ENCODE measurements around the gene TNFRSF4. TPM values are rescaled to one million over a fixed set of nuclear protein-coding genes. Genes with fewer than 3 reads are reported as not detected.

TNFRSF4 gene
- total and polyA plus RNA-seq, 2 of the 13 experiments (the other 11 are each of a cell fraction or from before 2014, with no cell fraction given), result not detected

DNA sequence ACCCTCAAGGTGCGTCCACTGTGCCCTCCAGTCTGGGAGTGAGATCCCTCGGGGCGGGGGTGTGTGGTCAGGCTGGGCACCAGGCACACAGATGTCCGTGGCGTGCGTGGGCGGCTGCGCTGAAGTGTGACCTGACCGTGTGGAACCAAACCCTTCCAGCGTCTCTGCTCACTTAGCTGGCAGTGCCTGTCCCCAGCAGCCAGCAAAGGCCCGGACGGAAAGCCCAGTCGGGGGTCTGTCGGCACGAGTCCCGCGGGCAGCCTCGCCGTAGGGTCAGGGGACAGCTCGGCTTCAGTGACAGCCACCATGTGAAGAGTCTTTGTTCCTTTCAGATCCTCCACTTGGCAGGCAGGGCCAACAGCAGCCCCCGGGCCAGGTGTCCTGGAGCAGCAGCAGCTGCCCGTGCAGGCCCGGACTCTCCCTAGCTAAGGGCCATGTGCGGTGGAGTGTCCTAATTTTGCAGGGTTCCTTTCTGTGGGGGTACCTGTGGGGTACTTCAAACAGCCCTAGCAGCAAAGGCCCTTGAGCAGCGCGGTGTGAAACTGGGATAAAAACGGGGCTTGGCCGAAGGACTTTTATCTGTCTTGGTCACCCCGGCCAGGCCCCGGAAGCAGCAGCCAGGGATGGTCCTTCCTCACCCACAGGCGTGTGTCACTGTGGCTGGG, 28.7 kb downstream of the TNFRSF4 start (continued):
- TF ChIP-seq, protein P1, sequence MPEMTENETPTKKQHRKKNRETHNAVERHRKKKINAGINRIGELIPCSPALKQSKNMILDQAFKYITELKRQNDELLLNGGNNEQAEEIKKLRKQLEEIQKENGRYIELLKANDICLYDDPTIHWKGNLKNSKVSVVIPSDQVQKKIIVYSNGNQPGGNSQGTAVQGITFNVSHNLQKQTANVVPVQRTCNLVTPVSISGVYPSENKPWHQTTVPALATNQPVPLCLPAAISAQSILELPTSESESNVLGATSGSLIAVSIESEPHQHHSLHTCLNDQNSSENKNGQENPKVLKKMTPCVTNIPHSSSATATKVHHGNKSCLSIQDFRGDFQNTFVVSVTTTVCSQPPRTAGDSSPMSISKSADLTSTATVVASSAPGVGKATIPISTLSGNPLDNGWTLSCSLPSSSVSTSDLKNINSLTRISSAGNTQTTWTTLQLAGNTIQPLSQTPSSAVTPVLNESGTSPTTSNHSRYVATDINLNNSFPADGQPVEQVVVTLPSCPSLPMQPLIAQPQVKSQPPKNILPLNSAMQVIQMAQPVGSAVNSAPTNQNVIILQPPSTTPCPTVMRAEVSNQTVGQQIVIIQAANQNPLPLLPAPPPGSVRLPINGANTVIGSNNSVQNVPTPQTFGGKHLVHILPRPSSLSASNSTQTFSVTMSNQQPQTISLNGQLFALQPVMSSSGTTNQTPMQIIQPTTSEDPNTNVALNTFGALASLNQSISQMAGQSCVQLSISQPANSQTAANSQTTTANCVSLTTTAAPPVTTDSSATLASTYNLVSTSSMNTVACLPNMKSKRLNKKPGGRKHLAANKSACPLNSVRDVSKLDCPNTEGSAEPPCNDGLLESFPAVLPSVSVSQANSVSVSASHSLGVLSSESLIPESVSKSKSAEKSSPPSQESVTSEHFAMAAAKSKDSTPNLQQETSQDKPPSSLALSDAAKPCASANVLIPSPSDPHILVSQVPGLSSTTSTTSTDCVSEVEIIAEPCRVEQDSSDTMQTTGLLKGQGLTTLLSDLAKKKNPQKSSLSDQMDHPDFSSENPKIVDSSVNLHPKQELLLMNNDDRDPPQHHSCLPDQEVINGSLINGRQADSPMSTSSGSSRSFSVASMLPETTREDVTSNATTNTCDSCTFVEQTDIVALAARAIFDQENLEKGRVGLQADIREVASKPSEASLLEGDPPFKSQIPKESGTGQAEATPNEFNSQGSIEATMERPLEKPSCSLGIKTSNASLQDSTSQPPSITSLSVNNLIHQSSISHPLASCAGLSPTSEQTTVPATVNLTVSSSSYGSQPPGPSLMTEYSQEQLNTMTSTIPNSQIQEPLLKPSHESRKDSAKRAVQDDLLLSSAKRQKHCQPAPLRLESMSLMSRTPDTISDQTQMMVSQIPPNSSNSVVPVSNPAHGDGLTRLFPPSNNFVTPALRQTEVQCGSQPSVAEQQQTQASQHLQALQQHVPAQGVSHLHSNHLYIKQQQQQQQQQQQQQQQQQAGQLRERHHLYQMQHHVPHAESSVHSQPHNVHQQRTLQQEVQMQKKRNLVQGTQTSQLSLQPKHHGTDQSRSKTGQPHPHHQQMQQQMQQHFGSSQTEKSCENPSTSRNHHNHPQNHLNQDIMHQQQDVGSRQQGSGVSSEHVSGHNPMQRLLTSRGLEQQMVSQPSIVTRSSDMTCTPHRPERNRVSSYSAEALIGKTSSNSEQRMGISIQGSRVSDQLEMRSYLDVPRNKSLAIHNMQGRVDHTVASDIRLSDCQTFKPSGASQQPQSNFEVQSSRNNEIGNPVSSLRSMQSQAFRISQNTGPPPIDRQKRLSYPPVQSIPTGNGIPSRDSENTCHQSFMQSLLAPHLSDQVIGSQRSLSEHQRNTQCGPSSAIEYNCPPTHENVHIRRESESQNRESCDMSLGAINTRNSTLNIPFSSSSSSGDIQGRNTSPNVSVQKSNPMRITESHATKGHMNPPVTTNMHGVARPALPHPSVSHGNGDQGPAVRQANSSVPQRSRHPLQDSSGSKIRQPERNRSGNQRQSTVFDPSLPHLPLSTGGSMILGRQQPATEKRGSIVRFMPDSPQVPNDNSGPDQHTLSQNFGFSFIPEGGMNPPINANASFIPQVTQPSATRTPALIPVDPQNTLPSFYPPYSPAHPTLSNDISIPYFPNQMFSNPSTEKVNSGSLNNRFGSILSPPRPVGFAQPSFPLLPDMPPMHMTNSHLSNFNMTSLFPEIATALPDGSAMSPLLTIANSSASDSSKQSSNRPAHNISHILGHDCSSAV (CRISPR knock-in tag; IDR thresholded peaks at IDR 0.05; ENCODE audit: borderline replicate concordance), result no peak
- TF ChIP-seq TSC22D2 (CRISPR knock-in tag; IDR thresholded peaks at IDR 0.05; ENCODE audit: borderline replicate concordance) (no peak), ZNF552 (CRISPR knock-in tag; IDR thresholded peaks at IDR 0.05; ENCODE audit: borderline replicate concordance) (no peak), ZNF335 (CRISPR knock-in tag; IDR thresholded peaks at IDR 0.05) (0 out of 2 replicates have a peak, but pooled peaks have one; percentile 26), ZNF468 (CRISPR knock-in tag; IDR thresholded peaks at IDR 0.05) (no peak), ZBTB4 (CRISPR knock-in tag; IDR thresholded peaks at IDR 0.05; ENCODE audit: borderline replicate concordance) (0 out of 2 replicates have a peak, but pooled peaks have one; percentile 26), RORA (CRISPR knock-in tag; IDR thresholded peaks at IDR 0.05) (no peak), KDM2A (CRISPR knock-in tag; IDR thresholded peaks at IDR 0.05; ENCODE audit: borderline replicate concordance, low read depth) (peak; percentile 25; the same call in 1 of the 2 replicates), ZFX (CRISPR knock-in tag; IDR thresholded peaks at IDR 0.05; ENCODE audit: low read depth) (peak; percentile 29; the same call in 1 of the 2 replicates), ZNF383 (CRISPR knock-in tag; IDR thresholded peaks at IDR 0.05; ENCODE audit: borderline replicate concordance) (no peak), CBFB (CRISPR knock-in tag; IDR thresholded peaks at IDR 0.05) (no peak)
- TF ChIP-seq, protein P2, sequence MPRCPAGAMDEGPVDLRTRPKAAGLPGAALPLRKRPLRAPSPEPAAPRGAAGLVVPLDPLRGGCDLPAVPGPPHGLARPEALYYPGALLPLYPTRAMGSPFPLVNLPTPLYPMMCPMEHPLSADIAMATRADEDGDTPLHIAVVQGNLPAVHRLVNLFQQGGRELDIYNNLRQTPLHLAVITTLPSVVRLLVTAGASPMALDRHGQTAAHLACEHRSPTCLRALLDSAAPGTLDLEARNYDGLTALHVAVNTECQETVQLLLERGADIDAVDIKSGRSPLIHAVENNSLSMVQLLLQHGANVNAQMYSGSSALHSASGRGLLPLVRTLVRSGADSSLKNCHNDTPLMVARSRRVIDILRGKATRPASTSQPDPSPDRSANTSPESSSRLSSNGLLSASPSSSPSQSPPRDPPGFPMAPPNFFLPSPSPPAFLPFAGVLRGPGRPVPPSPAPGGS (CRISPR knock-in tag; IDR thresholded peaks at IDR 0.05), result no peak
- TF ChIP-seq, protein P3, sequence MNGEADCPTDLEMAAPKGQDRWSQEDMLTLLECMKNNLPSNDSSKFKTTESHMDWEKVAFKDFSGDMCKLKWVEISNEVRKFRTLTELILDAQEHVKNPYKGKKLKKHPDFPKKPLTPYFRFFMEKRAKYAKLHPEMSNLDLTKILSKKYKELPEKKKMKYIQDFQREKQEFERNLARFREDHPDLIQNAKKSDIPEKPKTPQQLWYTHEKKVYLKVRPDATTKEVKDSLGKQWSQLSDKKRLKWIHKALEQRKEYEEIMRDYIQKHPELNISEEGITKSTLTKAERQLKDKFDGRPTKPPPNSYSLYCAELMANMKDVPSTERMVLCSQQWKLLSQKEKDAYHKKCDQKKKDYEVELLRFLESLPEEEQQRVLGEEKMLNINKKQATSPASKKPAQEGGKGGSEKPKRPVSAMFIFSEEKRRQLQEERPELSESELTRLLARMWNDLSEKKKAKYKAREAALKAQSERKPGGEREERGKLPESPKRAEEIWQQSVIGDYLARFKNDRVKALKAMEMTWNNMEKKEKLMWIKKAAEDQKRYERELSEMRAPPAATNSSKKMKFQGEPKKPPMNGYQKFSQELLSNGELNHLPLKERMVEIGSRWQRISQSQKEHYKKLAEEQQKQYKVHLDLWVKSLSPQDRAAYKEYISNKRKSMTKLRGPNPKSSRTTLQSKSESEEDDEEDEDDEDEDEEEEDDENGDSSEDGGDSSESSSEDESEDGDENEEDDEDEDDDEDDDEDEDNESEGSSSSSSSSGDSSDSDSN (CRISPR knock-in tag; IDR thresholded peaks at IDR 0.05), result 0 out of 2 replicates have a peak, but pooled peaks have one; percentile 35
